Measurements from ENCODE around the gene EWSR1.

EWSR1 gene

GRCh38 chr22:29290061-29290460 is 22.0 kb downstream of the EWSR1 start:
- H3K27me3 ChIP-seq (ENCODE audit: insufficient read depth, poor library complexity, severe bottlenecking): no peaks in the 10 kb centered on the region
- H3K27ac ChIP-seq (replicated peaks): no peak overlapping the region
- no peak for DNase-seq (ENCODE audit: low read depth in 1 of 2, low spot score in 1 of 2)
- no peak overlapping the region for H3K4me3 ChIP-seq (replicated peaks; ENCODE audit: insufficient read depth, low read length)
- no peak for TF ChIP-seq REST (IDR thresholded peaks at IDR 0.05; ENCODE audit: insufficient replicate concordance, low read depth)
- TF ChIP-seq SPI1 (IDR thresholded peaks at IDR 0.05; ENCODE audit: borderline replicate concordance, low read depth): no peak
- TF ChIP-seq CTCF (IDR thresholded peaks at IDR 0.05; ENCODE audit: insufficient read depth, low read length): no peak
- TF ChIP-seq GABPA (IDR thresholded peaks at IDR 0.05; ENCODE audit: low read depth): no peak
- TF ChIP-seq POLR2AphosphoS5 (IDR thresholded peaks at IDR 0.05; ENCODE audit: low read depth): no peak

- Histone ChIP-seq H3K4me3 (replicated peaks; ENCODE audit: insufficient read depth, low read length) (no peak overlapping the region), H3K27ac (replicated peaks) (no peak overlapping the region), H3K27me3 (ENCODE audit: insufficient read depth, poor library complexity, severe bottlenecking) (no peaks in the 10 kb centered on the region)
- no peak for DNase-seq (ENCODE audit: low read depth in 1 of 2, low spot score in 1 of 2)
- no peak for TF ChIP-seq GABPA (IDR thresholded peaks at IDR 0.05; ENCODE audit: low read depth)
- TF ChIP-seq SPI1 (IDR thresholded peaks at IDR 0.05; ENCODE audit: borderline replicate concordance, low read depth): no peak
- no peak for TF ChIP-seq CTCF (IDR thresholded peaks at IDR 0.05; ENCODE audit: insufficient read depth, low read length)
- no peak for TF ChIP-seq POLR2AphosphoS5 (IDR thresholded peaks at IDR 0.05; ENCODE audit: low read depth)
- TF ChIP-seq REST (IDR thresholded peaks at IDR 0.05; ENCODE audit: insufficient replicate concordance, low read depth): no peak
Observed at GRCh38 chr22:29291215-29291614, 23.1 kb downstream of the EWSR1 start.

GRCh38 chr22:29292379-29292778 is 24.3 kb downstream of the EWSR1 start:
- Histone ChIP-seq H3K27me3 (ENCODE audit: insufficient read depth, poor library complexity, severe bottlenecking) (no peaks in the 10 kb centered on the region), H3K27ac (replicated peaks) (no peak overlapping the region), H3K4me3 (replicated peaks; ENCODE audit: insufficient read depth, low read length) (no peak overlapping the region)
- DNase-seq (ENCODE audit: low read depth in 1 of 2, low spot score in 1 of 2): no peak
- TF ChIP-seq POLR2AphosphoS5 (IDR thresholded peaks at IDR 0.05; ENCODE audit: low read depth) (no peak), GABPA (IDR thresholded peaks at IDR 0.05; ENCODE audit: low read depth) (no peak), SPI1 (IDR thresholded peaks at IDR 0.05; ENCODE audit: borderline replicate concordance, low read depth) (no peak), CTCF (IDR thresholded peaks at IDR 0.05; ENCODE audit: insufficient read depth, low read length) (no peak), REST (IDR thresholded peaks at IDR 0.05; ENCODE audit: insufficient replicate concordance, low read depth) (no peak)

All from HL-60 (cell line).